Endodermal cell (in vitro differentiated cells): ENCODE measurements around the gene OCA2. TPM values are rescaled to one million over a fixed set of nuclear protein-coding genes. Genes with fewer than 3 reads are reported as not detected.

Experiments
- DNase-seq: peaks from one replicate; pipeline ENCODE4 v3.0.0-alpha.2; 2017
- H3K27ac ChIP-seq: 2 replicates; pipeline ENCODE4 v1.5.1; 2013; ENCODE audit warnings: mild to moderate bottlenecking, low read depth, low read length, moderate library complexity
- H3K27me3 ChIP-seq: 2 replicates; pipeline ENCODE4 v1.6.1; 2013; ENCODE audit warnings: mild to moderate bottlenecking, low read length, moderate library complexity; ENCODE audit not compliant: insufficient read depth, control insufficient read depth, poor library complexity, severe bottlenecking
- H3K36me3 ChIP-seq: 2 replicates; pipeline ENCODE4 v1.7.0; 2013; ENCODE audit warnings: mild to moderate bottlenecking, low read length, moderate library complexity; ENCODE audit not compliant: control insufficient read depth, insufficient read depth
- H3K4me1 ChIP-seq: one replicate; pipeline ENCODE4 v1.7.0; 2013; ENCODE audit warnings: low read length; ENCODE audit not compliant: control insufficient read depth, insufficient read depth
- H3K4me3 ChIP-seq: 2 replicates; pipeline ENCODE4 v1.5.1; 2013; ENCODE audit warnings: mild to moderate bottlenecking, low read length, moderate library complexity
- H3K9ac ChIP-seq: 2 replicates; pipeline ENCODE4 v1.6.1; 2013; ENCODE audit warnings: mild to moderate bottlenecking, low read length, moderate library complexity; ENCODE audit not compliant: poor library complexity, severe bottlenecking; ENCODE audit errors: extremely low read depth
- H3K9me3 ChIP-seq: 2 replicates; pipeline ENCODE4 v1.6.1; 2013; ENCODE audit warnings: mild to moderate bottlenecking, low read length, moderate library complexity; ENCODE audit not compliant: control insufficient read depth
- H3K27ac Mint-ChIP-seq: 2 replicates; pipeline ENCODE4 v1.8.0; 2020; ENCODE audit warnings: mixed read lengths
- H3K27me3 Mint-ChIP-seq: 2 replicates; pipeline ENCODE4 v1.8.0; 2021; ENCODE audit warnings: mild to moderate bottlenecking, mixed read lengths; ENCODE audit not compliant: insufficient read depth
- H3K36me3 Mint-ChIP-seq: 2 replicates; pipeline ENCODE4 v1.8.0; 2020; ENCODE audit warnings: low read depth, mixed read lengths
- H3K4me1 Mint-ChIP-seq: 2 replicates; pipeline ENCODE4 v1.8.0; 2020; ENCODE audit warnings: mixed read lengths
- H3K4me3 Mint-ChIP-seq: 2 replicates; pipeline ENCODE4 v1.8.0; 2020; ENCODE audit warnings: mild to moderate bottlenecking, moderate library complexity, mixed read lengths
- H3K9me3 Mint-ChIP-seq: 2 replicates; pipeline ENCODE4 v1.8.0; 2020; ENCODE audit warnings: mild to moderate bottlenecking, mixed read lengths
- WGBS, 2 experiments: methylation state at CpG; one replicate each; pipeline versions ENCODE4 v1.1.5 to v1.1.7; 2013; ENCODE audit warnings: missing lambda C conversion rate in 2 of 2, mixed read lengths in 1 of 2; ENCODE audit not compliant: insufficient coverage in 1 of 2, insufficient read length in 1 of 2; 5-methylcytosine and 5-hydroxymethylcytosine counted together
- total RNA-seq, 2 donors: library from RNA; stranded (reverse); fragmentation: NEBNext Ultra II Directional in 1 of 2; extraction: Animal tissue kit (Norgen Biotek cat#: 25700) in 1 of 2; gene quantifications; 2 replicates in 1 of 2; 3 replicates in 1 of 2; pipeline ENCODE4 v1.2.1, GENCODE V29; 2021
- TF ChIP-seq, protein P1 (sequence below): fragments of 200-600 bp; sonication (generic); conservative IDR thresholded peaks from 2 replicates; pipeline ENCODE4 v1.5.0; 2021; ENCODE audit warnings: antibody characterized with exemption, mild to moderate bottlenecking

Gene OCA2
- total RNA-seq, 2 donors from 2014 or later = 0.29 to 0.84 TPM

DNA sequence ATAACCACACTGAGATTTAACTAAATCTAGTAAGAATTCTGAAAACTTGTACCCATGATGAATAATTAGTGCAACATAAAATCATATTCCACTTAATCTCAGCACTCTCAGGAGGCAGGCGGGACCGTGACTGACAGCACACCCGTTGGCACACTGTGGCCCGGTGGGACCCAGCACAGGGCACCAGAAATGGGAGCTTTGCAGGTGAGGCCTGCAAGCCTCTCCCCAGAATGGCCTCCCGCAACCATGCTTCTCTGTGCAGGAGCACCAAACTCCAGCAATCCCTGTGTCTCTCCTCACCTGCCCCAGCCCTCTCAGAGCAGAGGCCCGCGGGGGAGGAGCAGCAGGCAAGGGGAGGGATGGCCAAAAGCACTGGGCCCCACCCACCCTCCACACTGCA, 31.5 kb upstream of the OCA2 start:
- H3K27ac Mint-ChIP-seq = no peak overlapping the region
- H3K9me3 Mint-ChIP-seq = no peaks in the 10 kb centered on the region
- Histone ChIP-seq H3K9me3 (no peaks in the 10 kb centered on the region), H3K27ac (no peak overlapping the region), H3K27me3 (no peaks in the 10 kb centered on the region), H3K4me1 (no peaks in the 10 kb centered on the region), H3K9ac (no peak overlapping the region), H3K4me3 (no peak overlapping the region), H3K36me3 (peaks cover 77% of the 10 kb centered on the region)
- WGBS, 2 experiments = 90 to 96% methylated on average over 2 to 7 of the region's 7 CpGs
- H3K4me3 Mint-ChIP-seq = no peak overlapping the region
- H3K36me3 Mint-ChIP-seq = peaks cover 50% of the 10 kb centered on the region
- TF ChIP-seq, protein P1, sequence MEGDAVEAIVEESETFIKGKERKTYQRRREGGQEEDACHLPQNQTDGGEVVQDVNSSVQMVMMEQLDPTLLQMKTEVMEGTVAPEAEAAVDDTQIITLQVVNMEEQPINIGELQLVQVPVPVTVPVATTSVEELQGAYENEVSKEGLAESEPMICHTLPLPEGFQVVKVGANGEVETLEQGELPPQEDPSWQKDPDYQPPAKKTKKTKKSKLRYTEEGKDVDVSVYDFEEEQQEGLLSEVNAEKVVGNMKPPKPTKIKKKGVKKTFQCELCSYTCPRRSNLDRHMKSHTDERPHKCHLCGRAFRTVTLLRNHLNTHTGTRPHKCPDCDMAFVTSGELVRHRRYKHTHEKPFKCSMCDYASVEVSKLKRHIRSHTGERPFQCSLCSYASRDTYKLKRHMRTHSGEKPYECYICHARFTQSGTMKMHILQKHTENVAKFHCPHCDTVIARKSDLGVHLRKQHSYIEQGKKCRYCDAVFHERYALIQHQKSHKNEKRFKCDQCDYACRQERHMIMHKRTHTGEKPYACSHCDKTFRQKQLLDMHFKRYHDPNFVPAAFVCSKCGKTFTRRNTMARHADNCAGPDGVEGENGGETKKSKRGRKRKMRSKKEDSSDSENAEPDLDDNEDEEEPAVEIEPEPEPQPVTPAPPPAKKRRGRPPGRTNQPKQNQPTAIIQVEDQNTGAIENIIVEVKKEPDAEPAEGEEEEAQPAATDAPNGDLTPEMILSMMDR = no peak
- DNase-seq = no peak
- H3K4me1 Mint-ChIP-seq = peaks cover 2% of the 10 kb centered on the region
- no peaks in the 10 kb centered on the region for H3K27me3 Mint-ChIP-seq

DNA sequence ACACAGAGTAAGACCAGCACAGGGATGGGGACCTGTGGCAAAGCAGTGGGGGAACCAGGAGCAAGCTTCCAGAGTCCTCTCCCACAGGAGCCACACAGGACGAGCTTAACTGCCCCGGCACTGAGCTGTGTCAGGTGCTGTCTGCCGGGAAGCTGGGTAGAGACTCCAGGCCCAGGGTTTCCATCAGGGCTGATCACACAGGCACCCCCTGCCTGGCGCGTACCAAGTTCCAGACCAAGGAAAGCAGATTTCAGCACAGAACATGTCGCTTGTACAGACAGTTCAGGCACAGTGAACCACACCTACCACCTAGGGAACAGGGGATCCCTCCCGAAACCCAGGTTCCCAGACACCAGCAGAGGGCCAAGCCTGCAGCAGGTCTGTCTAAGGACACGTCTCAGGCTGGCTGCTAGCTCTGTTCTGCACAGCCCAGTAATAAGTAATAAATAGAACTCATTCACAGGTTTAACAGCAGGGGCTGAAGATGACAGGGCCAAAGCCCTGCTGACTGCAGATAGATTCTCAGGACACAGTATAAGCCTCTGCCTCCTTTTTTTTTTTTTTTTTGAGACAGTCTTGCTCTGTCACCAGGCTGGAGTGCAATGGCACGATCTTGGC, 30.2 kb upstream of the OCA2 start:
- Histone ChIP-seq H3K27me3 (no peaks in the 10 kb centered on the region), H3K36me3 (peaks cover 83% of the 10 kb centered on the region), H3K27ac (no peak overlapping the region), H3K4me1 (no peaks in the 10 kb centered on the region), H3K9ac (no peak overlapping the region), H3K9me3 (no peaks in the 10 kb centered on the region), H3K4me3 (no peak overlapping the region)
- no peaks in the 10 kb centered on the region for H3K27me3 Mint-ChIP-seq
- TF ChIP-seq, protein P1 = no peak
- peaks cover 50% of the 10 kb centered on the region for H3K36me3 Mint-ChIP-seq
- no peak for DNase-seq
- H3K9me3 Mint-ChIP-seq = no peaks in the 10 kb centered on the region
- whole genome bisulfite sequencing, 2 experiments = 94 to 95% methylated on average over 6 to 9 of the region's 9 CpGs
- H3K27ac Mint-ChIP-seq = peak overlapping the region; percentile 8
- no peak overlapping the region for H3K4me3 Mint-ChIP-seq
- peaks cover 2% of the 10 kb centered on the region for H3K4me1 Mint-ChIP-seq

DNA sequence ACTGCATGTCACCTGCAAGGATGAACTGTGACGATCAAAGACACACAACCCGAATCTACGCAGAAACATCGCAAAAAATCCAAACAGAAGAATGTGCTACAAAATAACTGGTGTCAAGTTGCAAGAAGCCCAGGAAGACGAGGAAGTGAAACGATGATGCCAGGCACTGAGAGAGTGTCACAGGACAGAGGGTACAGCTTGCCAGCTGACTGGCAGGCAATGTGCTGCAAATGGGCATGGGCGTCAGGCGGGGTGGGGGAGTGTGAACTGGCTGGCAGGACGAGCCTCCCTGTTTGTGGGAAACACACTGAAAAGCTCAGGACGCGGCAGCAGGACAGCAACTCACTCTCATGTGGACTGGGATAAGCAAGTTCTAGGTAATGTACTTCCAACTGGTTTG, 28.9 kb upstream of the OCA2 start:
- WGBS, 2 experiments = 94 to 95% methylated on average over 11 of the region's 11 CpGs
- peaks cover 53% of the 10 kb centered on the region for H3K36me3 Mint-ChIP-seq

More for the DNA sequence above, 28.9 kb upstream of the OCA2 start:
- H3K4me3 Mint-ChIP-seq = no peak overlapping the region
- peaks cover 2% of the 10 kb centered on the region for H3K4me1 Mint-ChIP-seq
- Histone ChIP-seq H3K27ac (no peak overlapping the region), H3K9me3 (no peaks in the 10 kb centered on the region), H3K4me1 (no peaks in the 10 kb centered on the region), H3K4me3 (no peak overlapping the region), H3K36me3 (peaks cover 83% of the 10 kb centered on the region), H3K9ac (no peak overlapping the region), H3K27me3 (no peaks in the 10 kb centered on the region)
- no peaks in the 10 kb centered on the region for H3K27me3 Mint-ChIP-seq
- TF ChIP-seq, protein P1 = no peak
- H3K9me3 Mint-ChIP-seq = no peaks in the 10 kb centered on the region
- DNase-seq = peak; percentile 38
- no peak overlapping the region for H3K27ac Mint-ChIP-seq
